ENCODE data around the gene STK16. TPM values are rescaled to one million over a fixed set of nuclear protein-coding genes. Genes with fewer than 3 reads are reported as not detected.

STK16 gene
- total and polyA plus RNA-seq, 8 donors = 14.7 to 28.4 (median 17.1) TPM

- Histone ChIP-seq H3K27me3 (no peaks in the 10 kb centered on the region), H3K4me1 (peaks cover 7 to 20% (median 17%) of the 10 kb centered on the region in 3 donors), H3K27ac (no peak overlapping the region), H3K36me3 (peaks cover 0 to 21% (median 0%) of the 10 kb centered on the region in 3 donors), H3K4me3 (no peak overlapping the region), H3K9me3 (no peaks in the 10 kb centered on the region)
- TF ChIP-seq, protein P1, sequence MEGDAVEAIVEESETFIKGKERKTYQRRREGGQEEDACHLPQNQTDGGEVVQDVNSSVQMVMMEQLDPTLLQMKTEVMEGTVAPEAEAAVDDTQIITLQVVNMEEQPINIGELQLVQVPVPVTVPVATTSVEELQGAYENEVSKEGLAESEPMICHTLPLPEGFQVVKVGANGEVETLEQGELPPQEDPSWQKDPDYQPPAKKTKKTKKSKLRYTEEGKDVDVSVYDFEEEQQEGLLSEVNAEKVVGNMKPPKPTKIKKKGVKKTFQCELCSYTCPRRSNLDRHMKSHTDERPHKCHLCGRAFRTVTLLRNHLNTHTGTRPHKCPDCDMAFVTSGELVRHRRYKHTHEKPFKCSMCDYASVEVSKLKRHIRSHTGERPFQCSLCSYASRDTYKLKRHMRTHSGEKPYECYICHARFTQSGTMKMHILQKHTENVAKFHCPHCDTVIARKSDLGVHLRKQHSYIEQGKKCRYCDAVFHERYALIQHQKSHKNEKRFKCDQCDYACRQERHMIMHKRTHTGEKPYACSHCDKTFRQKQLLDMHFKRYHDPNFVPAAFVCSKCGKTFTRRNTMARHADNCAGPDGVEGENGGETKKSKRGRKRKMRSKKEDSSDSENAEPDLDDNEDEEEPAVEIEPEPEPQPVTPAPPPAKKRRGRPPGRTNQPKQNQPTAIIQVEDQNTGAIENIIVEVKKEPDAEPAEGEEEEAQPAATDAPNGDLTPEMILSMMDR (IDR thresholded peaks at IDR 0.05) = no peak
- ATAC-seq (no peak), FAIRE-seq (no peak), DNase-seq (peak in 1 of 6 donors; percentile 70)
- 88 to 92% methylated on average over 26 to 27 of the region's 27 CpGs for WGBS, 2 donors
- intact Hi-C loops (cut with DNase I) = no loop called here
Observed at GRCh38 chr2:219215871-219216534, 29.3 kb upstream of the STK16 start.

- TF ChIP-seq, protein P1 (IDR thresholded peaks at IDR 0.05) = no peak
- DNase-seq (no peak), ATAC-seq (no peak), FAIRE-seq (no peak)
- H3K4me3 ChIP-seq = no peak overlapping the region
- H3K27ac ChIP-seq = no peak overlapping the region
- peaks cover under 1 to 26% (median 2%) of the 10 kb centered on the region in 3 donors for H3K36me3 ChIP-seq
- peaks cover 7 to 20% (median 17%) of the 10 kb centered on the region in 3 donors for H3K4me1 ChIP-seq
- 82 to 84% methylated on average over 6 of the region's 6 CpGs for WGBS, 2 donors
- H3K27me3 ChIP-seq = no peaks in the 10 kb centered on the region
- no peaks in the 10 kb centered on the region for H3K9me3 ChIP-seq
- intact Hi-C loops (cut with DNase I) = no loop called here
Observed at GRCh38 chr2:219216535-219216915, 28.8 kb upstream of the STK16 start.

- intact Hi-C loops (cut with DNase I) = no loop called here
- no peak for FAIRE-seq
Observed at GRCh38 chr2:219218217-219218731, 27.0 kb upstream of the STK16 start.

GRCh38 chr2:219218732-219219701 is 26.3 kb upstream of the STK16 start, which contains the start of gene ABCB6:
Gene ABCB6 (minus strand): TSS chr2:219218958. CDS start chr2:219218673, 285 bp downstream.
- no peak for FAIRE-seq
- H3K27ac ChIP-seq = peak within 1 kb of the TSS; percentile 74 to 84 (median 80)

More at GRCh38 chr2:219218217-219218731, 27.0 kb upstream of the STK16 start:
- no peaks in the 10 kb centered on the region for H3K27me3 ChIP-seq
- no peaks in the 10 kb centered on the region for H3K9me3 ChIP-seq
- peak; percentile 50 to 90 (median 76) for DNase-seq
- peak overlapping the region; percentile 74 to 84 (median 80) for H3K27ac ChIP-seq
- peaks cover 4 to 35% (median 11%) of the 10 kb centered on the region in 3 donors for H3K36me3 ChIP-seq
- TF ChIP-seq, protein P1 (IDR thresholded peaks at IDR 0.05) = no peak
- WGBS, 2 donors = 1% methylated on average over 37 of the region's 37 CpGs
- peaks cover 7 to 20% (median 17%) of the 10 kb centered on the region in 3 donors for H3K4me1 ChIP-seq
- ATAC-seq = peak; percentile 61 to 68 (median 63)
- peak overlapping the region; percentile 24 to 57 (median 42) for H3K4me3 ChIP-seq

More at GRCh38 chr2:219218732-219219701, 26.3 kb upstream of the STK16 start, which contains the start of gene ABCB6:
- DNase-seq (peak; percentile 91 to 97 (median 95)), ATAC-seq (peak; percentile 89 to 94 (median 90))
- TF ChIP-seq, protein P1 (IDR thresholded peaks at IDR 0.05) = no peak
- H3K9me3 ChIP-seq = no peaks in the 10 kb centered on the region
- H3K27me3 ChIP-seq = no peaks in the 10 kb centered on the region
- H3K36me3 ChIP-seq = peaks cover 11 to 40% (median 19%) of the 10 kb centered on the region in 3 donors
- peaks cover 7 to 20% (median 17%) of the 10 kb centered on the region in 3 donors for H3K4me1 ChIP-seq
- peak within 1 kb of the TSS; percentile 24 to 57 (median 42) for H3K4me3 ChIP-seq
- 6 to 8% methylated on average over 60 to 71 of the region's 71 CpGs for WGBS, 2 donors
- intact Hi-C loops (cut with DNase I) = no loop called here

Data from pancreas (tissue), 10 donors.